Muscle layer of duodenum (tissue), 2 donors: ENCODE measurements around the gene CEACAM1.

Experiments
- H3K27ac ChIP-seq: one replicate; pipeline ENCODE4 v1.7.0; 2013; ENCODE audit warnings: mild to moderate bottlenecking, low read length
- H3K27me3 ChIP-seq: one replicate; pipeline ENCODE4 v1.7.0; 2013; ENCODE audit warnings: low read depth, mild to moderate bottlenecking, control low read depth, low read length
- H3K36me3 ChIP-seq, 2 donors: one replicate each; pipeline ENCODE4 v1.7.0; 2013; ENCODE audit warnings: low read length in 2 of 2, control low read depth in 1 of 2, mild to moderate bottlenecking in 1 of 2; ENCODE audit not compliant: insufficient read depth in 2 of 2, control insufficient read depth in 1 of 2
- H3K4me1 ChIP-seq, 2 donors: one replicate each; pipeline ENCODE4 v1.7.0; 2013; ENCODE audit warnings: low read length in 2 of 2, mild to moderate bottlenecking in 2 of 2, control low read depth in 1 of 2, moderate library complexity in 1 of 2; ENCODE audit not compliant: insufficient read depth in 2 of 2, control insufficient read depth in 1 of 2
- H3K4me3 ChIP-seq, 2 donors: one replicate each; pipeline ENCODE4 v1.7.0; 2013; ENCODE audit warnings: low read length in 2 of 2, low read depth in 1 of 2, mild to moderate bottlenecking in 1 of 2
- H3K9me3 ChIP-seq, 2 donors: one replicate each; pipeline ENCODE4 v1.7.0; 2013; ENCODE audit warnings: low read length in 2 of 2, control low read depth in 1 of 2, mild to moderate bottlenecking in 1 of 2; ENCODE audit not compliant: control insufficient read depth in 1 of 2
- donor health status: healthy.

The CEACAM1 gene

GRCh38 chr19:42528354-42529247, at the start of gene CEACAM1:
TSS of gene CEACAM1 (minus strand) at chr19:42528481. CDS start at chr19:42528374, 107 bp downstream.
- Histone ChIP-seq H3K4me3 (peak within 1 kb of the TSS; percentile 17 to 67), H3K27ac (peak within 1 kb of the TSS; percentile 76), H3K9me3 (no peaks in the 10 kb centered on the region), H3K4me1 (no peaks in the 10 kb centered on the region), H3K27me3 (no peaks in the 10 kb centered on the region), H3K36me3 (no peaks in the 10 kb centered on the region)

- H3K36me3 ChIP-seq = no peaks in the 10 kb centered on the region
- H3K27me3 ChIP-seq = no peaks in the 10 kb centered on the region
- no peaks in the 10 kb centered on the region for H3K9me3 ChIP-seq
- H3K27ac ChIP-seq = no peak overlapping the region
- no peak overlapping the region for H3K4me3 ChIP-seq
- no peaks in the 10 kb centered on the region for H3K4me1 ChIP-seq
These were observed 48.7 kb upstream of the CEACAM1 start for GRCh38 chr19:42577016-42577415.

- no peaks in the 10 kb centered on the region for H3K27me3 ChIP-seq
- no peak overlapping the region for H3K4me3 ChIP-seq
- H3K36me3 ChIP-seq = no peaks in the 10 kb centered on the region
- H3K4me1 ChIP-seq = no peaks in the 10 kb centered on the region
- H3K27ac ChIP-seq = no peak overlapping the region
- H3K9me3 ChIP-seq = no peaks in the 10 kb centered on the region
These were observed 48.0 kb upstream of the CEACAM1 start for GRCh38 chr19:42576241-42576640.

GRCh38 chr19:42573642-42574041, 45.4 kb upstream of the CEACAM1 start:
- Histone ChIP-seq H3K27ac (no peak overlapping the region), H3K4me1 (no peaks in the 10 kb centered on the region), H3K27me3 (no peaks in the 10 kb centered on the region), H3K36me3 (no peaks in the 10 kb centered on the region), H3K9me3 (no peaks in the 10 kb centered on the region), H3K4me3 (no peak overlapping the region)

GRCh38 chr19:42571116-42571515, 42.8 kb upstream of the CEACAM1 start:
- Histone ChIP-seq H3K27ac (no peak overlapping the region), H3K9me3 (no peaks in the 10 kb centered on the region), H3K36me3 (no peaks in the 10 kb centered on the region), H3K4me3 (no peak overlapping the region), H3K4me1 (no peaks in the 10 kb centered on the region), H3K27me3 (no peaks in the 10 kb centered on the region)

GRCh38 chr19:42569193-42569592, 40.9 kb upstream of the CEACAM1 start:
- Histone ChIP-seq H3K9me3 (no peaks in the 10 kb centered on the region), H3K27ac (no peak overlapping the region), H3K4me1 (peaks cover 0 to 9% of the 10 kb centered on the region in 2 donors), H3K4me3 (no peak overlapping the region), H3K27me3 (no peaks in the 10 kb centered on the region), H3K36me3 (no peaks in the 10 kb centered on the region)

- no peak overlapping the region for H3K27ac ChIP-seq
- H3K4me1 ChIP-seq = peaks cover 0 to 13% of the 10 kb centered on the region in 2 donors
- no peaks in the 10 kb centered on the region for H3K36me3 ChIP-seq
- no peaks in the 10 kb centered on the region for H3K9me3 ChIP-seq
- H3K27me3 ChIP-seq = no peaks in the 10 kb centered on the region
- no peak overlapping the region for H3K4me3 ChIP-seq
These were observed 39.7 kb upstream of the CEACAM1 start for GRCh38 chr19:42568006-42568405.

GRCh38 chr19:42567567-42567966, 39.3 kb upstream of the CEACAM1 start:
- Histone ChIP-seq H3K4me3 (no peak overlapping the region), H3K36me3 (no peaks in the 10 kb centered on the region), H3K9me3 (no peaks in the 10 kb centered on the region), H3K27me3 (no peaks in the 10 kb centered on the region), H3K4me1 (peaks cover 0 to 13% of the 10 kb centered on the region in 2 donors), H3K27ac (no peak overlapping the region)

- no peaks in the 10 kb centered on the region for H3K36me3 ChIP-seq
- no peak overlapping the region for H3K4me3 ChIP-seq
- no peaks in the 10 kb centered on the region for H3K9me3 ChIP-seq
- H3K27ac ChIP-seq = no peak overlapping the region
- peaks cover 0 to 13% of the 10 kb centered on the region in 2 donors for H3K4me1 ChIP-seq
- H3K27me3 ChIP-seq = peaks cover 5% of the 10 kb centered on the region
These were observed 35.3 kb upstream of the CEACAM1 start for GRCh38 chr19:42563352-42564210.

- H3K4me1 ChIP-seq = peaks cover 0 to 13% of the 10 kb centered on the region in 2 donors
- no peak overlapping the region for H3K27ac ChIP-seq
- no peaks in the 10 kb centered on the region for H3K36me3 ChIP-seq
- no peaks in the 10 kb centered on the region for H3K9me3 ChIP-seq
- H3K27me3 ChIP-seq = peaks cover 5% of the 10 kb centered on the region
- no peak overlapping the region for H3K4me3 ChIP-seq
These were observed 33.2 kb upstream of the CEACAM1 start for GRCh38 chr19:42561512-42561911.

GRCh38 chr19:42560731-42561130, 32.5 kb upstream of the CEACAM1 start:
- H3K27ac ChIP-seq = no peak overlapping the region
- no peaks in the 10 kb centered on the region for H3K36me3 ChIP-seq
- peaks cover 5% of the 10 kb centered on the region for H3K27me3 ChIP-seq
- peaks cover 0 to 13% of the 10 kb centered on the region in 2 donors for H3K4me1 ChIP-seq
- H3K4me3 ChIP-seq = no peak overlapping the region
- no peaks in the 10 kb centered on the region for H3K9me3 ChIP-seq
